K562 (cell line): ENCODE measurements around the gene MMP17. TPM values are rescaled to one million over a fixed set of nuclear protein-coding genes. Genes with fewer than 3 reads are reported as not detected.
A peak's percentile ranks its signal among the peaks of the same experiment; 100 is the strongest.

ENCODE experiments used
- CBFA2T2 ChIP-seq: fragments of 450-650 bp; conservative IDR thresholded peaks from 2 replicates; pipeline ENCODE4 v1.6.1; 2017; ENCODE audit warnings: mild to moderate bottlenecking
- IRF1 ChIP-seq: sonication (generic); formaldehyde crosslinking; IDR thresholded peaks from 2 replicates; pipeline ENCODE4 v1.8.0; 2022; ENCODE audit warnings: missing genetic modification reagents, mild to moderate bottlenecking, borderline replicate concordance
- MTA1 ChIP-seq: fragments of 450-650 bp; IDR thresholded peaks from 2 replicates; pipeline ENCODE4 v1.6.1; 2017; ENCODE audit warnings: borderline replicate concordance
- TFAP4 ChIP-seq: sonication (generic); formaldehyde crosslinking; IDR thresholded peaks from 2 replicates; pipeline ENCODE4 v1.8.0; 2022; ENCODE audit warnings: missing genetic modification reagents, mild to moderate bottlenecking, moderate library complexity, borderline replicate concordance
- ZNF592 ChIP-seq: fragments of 450-650 bp; IDR thresholded peaks from 2 replicates; pipeline ENCODE4 v1.6.1; 2017; ENCODE audit warnings: antibody characterized with exemption, mild to moderate bottlenecking
- polyA plus RNA-seq, 8 experiments: library from polyadenylated mRNA; depleted of rRNA in 4 of 8; stranded (reverse) in 5 of 8; unstranded in 3 of 8; fragments of >200 nt; fragmentation: Nextera tagmentation in 2 of 8; fragmentation: Illumina TruSeq in 1 of 8; extraction: Ambion mirVana in 2 of 8; extraction: Trizol in 1 of 8; gene quantifications; 2 replicates each; pipeline versions ENCODE4 v1.2.1 to v1.2.3, GENCODE V29; 2011 to 2014; ENCODE audit warnings: inconsistent platforms in 1 of 8, missing spikeins in 1 of 8
- total RNA-seq, 7 experiments: library from RNA; depleted of rRNA in 6 of 7; stranded (reverse); fragments of >200 nt in 6 of 7; fragmentation: Illumina TruSeq in 2 of 7; extraction: Trizol in 2 of 7; gene quantifications; 2 replicates each; pipeline versions ENCODE4 v1.2.1 to v1.2.3, GENCODE V29; 2011 to 2021; ENCODE audit warnings: low replicate concordance in 1 of 7
- TF ChIP-seq, protein P1 (sequence below): fragments of 200-600 bp; sonication (generic); IDR thresholded peaks from one replicate; pipeline ENCODE4 v1.6.1; 2012; ENCODE audit warnings: mild to moderate bottlenecking, low read depth, low read length, inconsistent platforms

MMP17 gene
- total and polyA plus RNA-seq, 9 of the 15 experiments (the other 6 are each of a cell fraction or from before 2014, with no cell fraction given) = 1.1 to 21.2 (median 17.1) TPM; not detected in 2

- TF ChIP-seq, protein P1, sequence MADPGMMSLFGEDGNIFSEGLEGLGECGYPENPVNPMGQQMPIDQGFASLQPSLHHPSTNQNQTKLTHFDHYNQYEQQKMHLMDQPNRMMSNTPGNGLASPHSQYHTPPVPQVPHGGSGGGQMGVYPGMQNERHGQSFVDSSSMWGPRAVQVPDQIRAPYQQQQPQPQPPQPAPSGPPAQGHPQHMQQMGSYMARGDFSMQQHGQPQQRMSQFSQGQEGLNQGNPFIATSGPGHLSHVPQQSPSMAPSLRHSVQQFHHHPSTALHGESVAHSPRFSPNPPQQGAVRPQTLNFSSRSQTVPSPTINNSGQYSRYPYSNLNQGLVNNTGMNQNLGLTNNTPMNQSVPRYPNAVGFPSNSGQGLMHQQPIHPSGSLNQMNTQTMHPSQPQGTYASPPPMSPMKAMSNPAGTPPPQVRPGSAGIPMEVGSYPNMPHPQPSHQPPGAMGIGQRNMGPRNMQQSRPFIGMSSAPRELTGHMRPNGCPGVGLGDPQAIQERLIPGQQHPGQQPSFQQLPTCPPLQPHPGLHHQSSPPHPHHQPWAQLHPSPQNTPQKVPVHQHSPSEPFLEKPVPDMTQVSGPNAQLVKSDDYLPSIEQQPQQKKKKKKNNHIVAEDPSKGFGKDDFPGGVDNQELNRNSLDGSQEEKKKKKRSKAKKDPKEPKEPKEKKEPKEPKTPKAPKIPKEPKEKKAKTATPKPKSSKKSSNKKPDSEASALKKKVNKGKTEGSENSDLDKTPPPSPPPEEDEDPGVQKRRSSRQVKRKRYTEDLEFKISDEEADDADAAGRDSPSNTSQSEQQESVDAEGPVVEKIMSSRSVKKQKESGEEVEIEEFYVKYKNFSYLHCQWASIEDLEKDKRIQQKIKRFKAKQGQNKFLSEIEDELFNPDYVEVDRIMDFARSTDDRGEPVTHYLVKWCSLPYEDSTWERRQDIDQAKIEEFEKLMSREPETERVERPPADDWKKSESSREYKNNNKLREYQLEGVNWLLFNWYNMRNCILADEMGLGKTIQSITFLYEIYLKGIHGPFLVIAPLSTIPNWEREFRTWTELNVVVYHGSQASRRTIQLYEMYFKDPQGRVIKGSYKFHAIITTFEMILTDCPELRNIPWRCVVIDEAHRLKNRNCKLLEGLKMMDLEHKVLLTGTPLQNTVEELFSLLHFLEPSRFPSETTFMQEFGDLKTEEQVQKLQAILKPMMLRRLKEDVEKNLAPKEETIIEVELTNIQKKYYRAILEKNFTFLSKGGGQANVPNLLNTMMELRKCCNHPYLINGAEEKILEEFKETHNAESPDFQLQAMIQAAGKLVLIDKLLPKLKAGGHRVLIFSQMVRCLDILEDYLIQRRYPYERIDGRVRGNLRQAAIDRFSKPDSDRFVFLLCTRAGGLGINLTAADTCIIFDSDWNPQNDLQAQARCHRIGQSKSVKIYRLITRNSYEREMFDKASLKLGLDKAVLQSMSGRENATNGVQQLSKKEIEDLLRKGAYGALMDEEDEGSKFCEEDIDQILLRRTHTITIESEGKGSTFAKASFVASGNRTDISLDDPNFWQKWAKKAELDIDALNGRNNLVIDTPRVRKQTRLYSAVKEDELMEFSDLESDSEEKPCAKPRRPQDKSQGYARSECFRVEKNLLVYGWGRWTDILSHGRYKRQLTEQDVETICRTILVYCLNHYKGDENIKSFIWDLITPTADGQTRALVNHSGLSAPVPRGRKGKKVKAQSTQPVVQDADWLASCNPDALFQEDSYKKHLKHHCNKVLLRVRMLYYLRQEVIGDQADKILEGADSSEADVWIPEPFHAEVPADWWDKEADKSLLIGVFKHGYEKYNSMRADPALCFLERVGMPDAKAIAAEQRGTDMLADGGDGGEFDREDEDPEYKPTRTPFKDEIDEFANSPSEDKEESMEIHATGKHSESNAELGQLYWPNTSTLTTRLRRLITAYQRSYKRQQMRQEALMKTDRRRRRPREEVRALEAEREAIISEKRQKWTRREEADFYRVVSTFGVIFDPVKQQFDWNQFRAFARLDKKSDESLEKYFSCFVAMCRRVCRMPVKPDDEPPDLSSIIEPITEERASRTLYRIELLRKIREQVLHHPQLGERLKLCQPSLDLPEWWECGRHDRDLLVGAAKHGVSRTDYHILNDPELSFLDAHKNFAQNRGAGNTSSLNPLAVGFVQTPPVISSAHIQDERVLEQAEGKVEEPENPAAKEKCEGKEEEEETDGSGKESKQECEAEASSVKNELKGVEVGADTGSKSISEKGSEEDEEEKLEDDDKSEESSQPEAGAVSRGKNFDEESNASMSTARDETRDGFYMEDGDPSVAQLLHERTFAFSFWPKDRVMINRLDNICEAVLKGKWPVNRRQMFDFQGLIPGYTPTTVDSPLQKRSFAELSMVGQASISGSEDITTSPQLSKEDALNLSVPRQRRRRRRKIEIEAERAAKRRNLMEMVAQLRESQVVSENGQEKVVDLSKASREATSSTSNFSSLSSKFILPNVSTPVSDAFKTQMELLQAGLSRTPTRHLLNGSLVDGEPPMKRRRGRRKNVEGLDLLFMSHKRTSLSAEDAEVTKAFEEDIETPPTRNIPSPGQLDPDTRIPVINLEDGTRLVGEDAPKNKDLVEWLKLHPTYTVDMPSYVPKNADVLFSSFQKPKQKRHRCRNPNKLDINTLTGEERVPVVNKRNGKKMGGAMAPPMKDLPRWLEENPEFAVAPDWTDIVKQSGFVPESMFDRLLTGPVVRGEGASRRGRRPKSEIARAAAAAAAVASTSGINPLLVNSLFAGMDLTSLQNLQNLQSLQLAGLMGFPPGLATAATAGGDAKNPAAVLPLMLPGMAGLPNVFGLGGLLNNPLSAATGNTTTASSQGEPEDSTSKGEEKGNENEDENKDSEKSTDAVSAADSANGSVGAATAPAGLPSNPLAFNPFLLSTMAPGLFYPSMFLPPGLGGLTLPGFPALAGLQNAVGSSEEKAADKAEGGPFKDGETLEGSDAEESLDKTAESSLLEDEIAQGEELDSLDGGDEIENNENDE = no peak
- TF ChIP-seq TFAP4 (CRISPR knock-in tag) (peak; percentile 62; the same call in 1 of the 2 replicates), IRF1 (CRISPR knock-in tag) (no peak), ZNF592 (peak; percentile 50; the same call in 1 of the 2 replicates), MTA1 (peak; percentile 32; the same call in 1 of the 2 replicates), CBFA2T2 (no peak)
These were observed 34.4 kb downstream of the MMP17 start (continued) for GRCh38 chr12:131862600-131862993.
